K562 (cell line): ENCODE results near the gene TMEM100. TPM values are rescaled to one million over a fixed set of nuclear protein-coding genes. Genes with fewer than 3 reads are reported as not detected.

Experiments
- ATAC-seq: fragments of 200-7000 bp; cut with Tn5 transposase; 3 replicates; pipeline ENCODE4 v1.9.1; 2020; ENCODE audit warnings: moderate library complexity
- BruUV-seq: library from RNA; stranded (reverse); fragments of 400-500 nt; replicated peaks from 2 replicates; lab custom pipeline; 2021; lab: Mats Ljungman, UMichigan
- CTCF ChIA-PET: fragments of 300-600 bp; formaldehyde crosslinking; extraction: SDS; loops from one replicate; lab custom pipeline; 2021; ENCODE audit warnings: low intra/inter-chr PET ratio; lab: Yijun Ruan, JAX
- POLR2A ChIA-PET: fragments of 300-600, 350-650 bp; sonication (Branson Sonifier 250); formaldehyde crosslinking; extraction: SDS; loops from one replicate; lab custom pipeline; 2021; ENCODE audit warnings: antibody characterized with exemption, inconsistent platforms; lab: Yijun Ruan, JAX
- DNase-seq, 4 experiments: peaks; one replicate each; pipeline versions ENCODE4 v3.0.0 to v3.0.0-alpha.2; 2011 to 2018; ENCODE audit warnings: low spot score in 3 of 4, mixed read lengths in 3 of 4; ENCODE audit errors: extremely low read depth in 1 of 4
- FAIRE-seq: peaks from 2 replicates; lab custom pipeline; 2011; peaks lifted over from hg19 to GRCh38; lab: Jason Lieb, UNC
- H2AFZ ChIP-seq: 2 replicates; pipeline ENCODE4 v1.6.0; 2011; ENCODE audit warnings: low read depth, low read length, control low read depth, inconsistent platforms
- H3K27ac ChIP-seq: fragments of 200-600 bp; 3 replicates; pipeline ENCODE4 v1.8.0; 2011; ENCODE audit warnings: low read depth, mild to moderate bottlenecking, control low read depth, inconsistent platforms, low read length, moderate library complexity, mixed read lengths; ENCODE audit errors: extremely low read depth
- H3K27me3 ChIP-seq, 2 experiments: fragments of 300-600 bp in 1 of 2; 2 replicates in 1 of 2; 3 replicates in 1 of 2; pipeline versions ENCODE4 v1.6.0 to v1.8.0; 2011; ENCODE audit warnings: inconsistent platforms in 2 of 2, low read length in 2 of 2, mild to moderate bottlenecking in 1 of 2, mixed read lengths in 1 of 2, moderate library complexity in 1 of 2; ENCODE audit not compliant: control insufficient read depth in 2 of 2, insufficient read depth in 2 of 2
- H3K36me3 ChIP-seq: fragments of 300-600 bp; 3 replicates; pipeline ENCODE4 v1.8.0; 2011; ENCODE audit warnings: mild to moderate bottlenecking, low read length, inconsistent platforms; ENCODE audit not compliant: control insufficient read depth, insufficient read depth
- H3K4me1 ChIP-seq, 2 experiments: fragments of 200-600 bp in 1 of 2; replicated peaks in 1 of 2; 2 replicates in 1 of 2; 3 replicates in 1 of 2; pipeline versions ENCODE4 v1.5.1 to v1.8.0; 2011; ENCODE audit warnings: inconsistent platforms in 2 of 2, low read length in 2 of 2, mild to moderate bottlenecking in 1 of 2, mixed read lengths in 1 of 2, moderate library complexity in 1 of 2; ENCODE audit not compliant: control insufficient read depth in 2 of 2, insufficient read depth in 2 of 2
- H3K4me2 ChIP-seq: 2 replicates; pipeline ENCODE4 v1.6.1; 2011; ENCODE audit warnings: low read length, control low read depth, inconsistent platforms, mixed read lengths; ENCODE audit not compliant: insufficient read depth
- H3K4me3 ChIP-seq: fragments of 200-600 bp; sonication (generic), shearing (Covaris generic); 2 replicates; pipeline ENCODE4 v1.5.1; 2016; ENCODE audit warnings: control low read depth, inconsistent platforms
- H3K79me2 ChIP-seq: fragments of 200-600 bp; 3 replicates; pipeline ENCODE4 v1.8.0; 2011; ENCODE audit warnings: low read length, inconsistent platforms; ENCODE audit not compliant: control insufficient read depth, insufficient read depth
- H3K9ac ChIP-seq, 2 experiments: 2 replicates each; pipeline versions ENCODE4 v1.6.0 to v1.6.1; 2011; ENCODE audit warnings: low read depth in 2 of 2, low read length in 2 of 2, control low read depth in 1 of 2, inconsistent platforms in 1 of 2, mild to moderate bottlenecking in 1 of 2, mixed read lengths in 1 of 2; ENCODE audit not compliant: insufficient read depth in 1 of 2
- H3K9me1 ChIP-seq: one replicate; pipeline ENCODE4 v1.6.0; 2011; ENCODE audit warnings: inconsistent platforms, mild to moderate bottlenecking, low read length, moderate library complexity; ENCODE audit not compliant: control insufficient read depth, insufficient read depth
- H3K9me3 ChIP-seq: replicated peaks from 2 replicates; pipeline ENCODE4 v1.5.1; 2011; ENCODE audit warnings: low read depth, low read length, inconsistent platforms; ENCODE audit not compliant: control insufficient read depth, insufficient read depth
- H4K20me1 ChIP-seq: replicated peaks from 2 replicates; pipeline ENCODE4 v1.6.1; 2011; ENCODE audit warnings: low read length, inconsistent platforms, mixed read lengths; ENCODE audit not compliant: control insufficient read depth, insufficient read depth
- BRF1 ChIP-seq: IDR thresholded peaks from 3 replicates; pipeline ENCODE4 v1.6.1; 2011; ENCODE audit warnings: borderline replicate concordance, mild to moderate bottlenecking; ENCODE audit not compliant: insufficient read length; ENCODE audit errors: extremely low read depth
- FOXK1 ChIP-seq: sonication (generic); formaldehyde crosslinking; IDR thresholded peaks from 2 replicates; pipeline ENCODE4 v1.8.0; 2022; ENCODE audit warnings: missing genetic modification reagents, mild to moderate bottlenecking, borderline replicate concordance
- MED1 ChIP-seq: sonication (generic); formaldehyde crosslinking; IDR thresholded peaks from 2 replicates; pipeline ENCODE4 v1.8.1; 2023; ENCODE audit warnings: missing genetic modification reagents, borderline replicate concordance
- MYBL2 ChIP-seq, 2 experiments: fragments of 450-650 bp in 1 of 2; sonication (generic) in 1 of 2; formaldehyde crosslinking in 1 of 2; IDR thresholded peaks; 2 replicates each; pipeline versions ENCODE4 v1.6.1 to v1.8.1; 2017 to 2022; ENCODE audit warnings: borderline replicate concordance in 1 of 2, inconsistent platforms in 1 of 2, low read depth in 1 of 2, mild to moderate bottlenecking in 1 of 2, missing genetic modification reagents in 1 of 2, moderate library complexity in 1 of 2
- NBN ChIP-seq: fragments of 450-650 bp; IDR thresholded peaks from 2 replicates; pipeline ENCODE4 v1.6.1; 2016; ENCODE audit warnings: low read depth, mild to moderate bottlenecking
- RHOXF2B ChIP-seq: fragments of 250-450 bp; sonication (Bioruptor Pico); conservative IDR thresholded peaks from 2 replicates; pipeline ENCODE4 v1.5.1; 2021
- ZFP30 ChIP-seq: fragments of 250-450 bp; sonication (Bioruptor Pico); IDR thresholded peaks from 2 replicates; pipeline ENCODE4 v1.8.0; 2022; ENCODE audit warnings: moderate library complexity, mild to moderate bottlenecking, inconsistent platforms, borderline replicate concordance
- ZNF212 ChIP-seq: fragments of 450-650 bp; formaldehyde crosslinking; IDR thresholded peaks from 2 replicates; pipeline ENCODE4 v1.4.0; 2020; ENCODE audit warnings: mild to moderate bottlenecking
- ZNF311 ChIP-seq: fragments of 250-450 bp; sonication (Bioruptor Pico); IDR thresholded peaks from 2 replicates; pipeline ENCODE4 v1.4.0; 2020; ENCODE audit warnings: mild to moderate bottlenecking, moderate library complexity
- ZNF395 ChIP-seq: fragments of 200-800 bp; sonication (Bioruptor generic); IDR thresholded peaks from 2 replicates; pipeline ENCODE4 v1.6.1; 2017; ENCODE audit warnings: missing genetic modification characterization, missing compliant biosample characterization
- ZNF507 ChIP-seq: conservative IDR thresholded peaks from 2 replicates; pipeline ENCODE4 v1.6.1; 2017; ENCODE audit warnings: missing genetic modification characterization, missing compliant biosample characterization
- WGBS: fragments of 100-300 bp; shearing (Covaris generic); methylation state at CpG from one replicate; pipeline ENCODE4 v1.1.6; 2016; ENCODE audit warnings: low coverage, mixed read lengths; ENCODE audit not compliant: insufficient coverage; ENCODE audit errors: missing lambda C conversion rate; 5-methylcytosine and 5-hydroxymethylcytosine counted together
- in situ Hi-C: fragments of 300-500 bp; cut with MboI; formaldehyde crosslinking; loops from 4 replicates; pipeline ENCODE4 v1.15.0; 2018; ENCODE audit warnings: inconsistent platforms, mixed read lengths
- intact Hi-C: fragments of 100-400 bp; cut with micrococcal nuclease; formaldehyde crosslinking; loops from 2 replicates; pipeline ENCODE4 v1.14.2; 2022
- polyA plus RNA-seq, 8 experiments: library from polyadenylated mRNA; depleted of rRNA in 4 of 8; stranded (reverse) in 5 of 8; unstranded in 3 of 8; fragments of >200 nt; fragmentation: Nextera tagmentation in 2 of 8; fragmentation: Illumina TruSeq in 1 of 8; extraction: Ambion mirVana in 2 of 8; extraction: Trizol in 1 of 8; gene quantifications; 2 replicates each; pipeline versions ENCODE4 v1.2.1 to v1.2.3, GENCODE V29; 2011 to 2014; ENCODE audit warnings: inconsistent platforms in 1 of 8, missing spikeins in 1 of 8
- total RNA-seq, 7 experiments: library from RNA; depleted of rRNA in 6 of 7; stranded (reverse); fragments of >200 nt in 6 of 7; fragmentation: Illumina TruSeq in 2 of 7; extraction: Trizol in 2 of 7; gene quantifications; 2 replicates each; pipeline versions ENCODE4 v1.2.1 to v1.2.3, GENCODE V29; 2011 to 2021; ENCODE audit warnings: low replicate concordance in 1 of 7
- TF ChIP-seq, protein P1 (sequence below): fragments of 250-450 bp; sonication (Bioruptor Pico); IDR thresholded peaks from 2 replicates; pipeline ENCODE4 v1.5.0; 2021
- TF ChIP-seq, protein P2 (sequence below): IDR thresholded peaks from 2 replicates; pipeline ENCODE4 v1.6.1; 2011; ENCODE audit not compliant: insufficient read length; ENCODE audit errors: extremely low read depth

TMEM100 gene
- total and polyA plus RNA-seq, 9 of the 15 experiments (the other 6 are each of a cell fraction or from before 2014, with no cell fraction given): 0.12 to 0.50 (median 0.19) TPM

DNA sequence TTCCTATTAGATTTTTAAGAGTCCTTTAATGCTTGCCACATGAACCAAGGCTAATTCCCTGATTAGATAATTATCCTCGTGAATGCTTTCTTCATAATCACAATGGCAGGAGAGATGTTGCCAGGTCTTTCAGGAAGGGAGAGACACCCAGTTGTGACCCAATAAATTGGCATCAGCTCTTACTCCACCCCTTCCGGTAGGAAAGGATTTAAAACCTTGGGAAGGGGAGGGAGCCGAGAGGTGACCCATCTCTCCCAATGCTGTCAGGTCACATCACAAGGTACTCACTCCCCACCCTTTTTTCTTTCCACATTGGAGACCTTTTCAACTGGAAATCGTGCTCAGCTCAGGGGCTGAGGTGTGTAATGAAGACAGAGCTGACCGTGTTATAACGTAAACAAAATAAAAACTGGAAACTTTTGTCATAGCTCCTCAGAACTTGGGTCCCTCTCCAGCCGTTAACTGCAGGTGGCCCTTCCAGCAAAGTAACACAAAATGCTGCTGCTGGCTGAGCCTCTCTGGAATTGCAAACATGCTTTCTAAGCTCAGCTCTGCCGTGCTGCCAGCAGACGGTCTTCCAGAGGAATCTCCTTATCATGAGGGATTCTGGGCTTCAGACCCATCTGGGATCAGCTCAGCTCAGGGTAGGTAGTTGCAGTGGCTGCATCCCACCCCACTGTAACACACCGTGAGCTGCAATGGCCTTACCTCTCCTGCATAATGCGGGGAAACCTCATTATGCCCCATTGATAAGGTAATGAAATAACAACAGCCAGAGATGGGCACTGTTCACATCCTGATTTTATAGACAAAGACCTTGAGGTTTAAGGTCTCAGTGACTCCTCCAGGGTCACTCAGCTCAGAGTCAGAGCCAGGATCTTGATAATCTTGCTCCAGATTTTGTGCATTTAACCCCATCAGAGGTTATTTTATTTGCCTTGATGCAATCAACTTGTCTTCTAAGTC lies 15.6 kb downstream of the TMEM100 start:
- POLR2A ChIA-PET: interaction anchor here (0.6 to 1.5 kb wide), 3 partner anchors 11 to 32 kb away, joined by 3 to 5 read pairs (median 4); no protein-coding TSS in a partner anchor
- H3K27me3 ChIP-seq: no peaks in the 10 kb centered on the region
- in situ Hi-C loops (no loop called here), intact Hi-C loops (no loop called here)
- FAIRE-seq (no peak), DNase-seq (no peak), ATAC-seq (no peak)
- H2AFZ ChIP-seq: peak overlapping the region; percentile 25
- WGBS: 11% methylated on average over 11 of the region's 11 CpGs
- BruUV-seq: no TSS peak
- no peaks in the 10 kb centered on the region for H4K20me1 ChIP-seq
- H3K9ac ChIP-seq: no peak overlapping the region; a peak in 1 of 4 replicates
- H3K9me3 ChIP-seq: no peaks in the 10 kb centered on the region
- no peaks in the 10 kb centered on the region; a peak in 1 of 5 replicates for H3K4me1 ChIP-seq
- H3K9me1 ChIP-seq: no peaks in the 10 kb centered on the region
- H3K36me3 ChIP-seq: no peaks in the 10 kb centered on the region
- no peak overlapping the region for H3K27ac ChIP-seq
- H3K4me3 ChIP-seq: no peak overlapping the region
- H3K4me2 ChIP-seq: no peak overlapping the region
- H3K79me2 ChIP-seq: no peaks in the 10 kb centered on the region
- CTCF ChIA-PET: no interaction called here
- no peak for TF ChIP-seq MED1 (CRISPR knock-in tag)
- TF ChIP-seq, protein P1, sequence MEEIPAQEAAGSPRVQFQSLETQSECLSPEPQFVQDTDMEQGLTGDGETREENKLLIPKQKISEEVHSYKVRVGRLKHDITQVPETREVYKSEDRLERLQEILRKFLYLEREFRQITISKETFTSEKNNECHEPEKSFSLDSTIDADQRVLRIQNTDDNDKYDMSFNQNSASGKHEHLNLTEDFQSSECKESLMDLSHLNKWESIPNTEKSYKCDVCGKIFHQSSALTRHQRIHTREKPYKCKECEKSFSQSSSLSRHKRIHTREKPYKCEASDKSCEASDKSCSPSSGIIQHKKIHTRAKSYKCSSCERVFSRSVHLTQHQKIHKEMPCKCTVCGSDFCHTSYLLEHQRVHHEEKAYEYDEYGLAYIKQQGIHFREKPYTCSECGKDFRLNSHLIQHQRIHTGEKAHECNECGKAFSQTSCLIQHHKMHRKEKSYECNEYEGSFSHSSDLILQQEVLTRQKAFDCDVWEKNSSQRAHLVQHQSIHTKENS (CRISPR knock-in tag): no peak
- no peak for TF ChIP-seq ZNF395
- TF ChIP-seq BRF1: no peak
- no peak for TF ChIP-seq MYBL2 (IDR thresholded peaks at IDR 0.05; ENCODE audit: low read depth)
- TF ChIP-seq MYBL2 (CRISPR knock-in tag; IDR thresholded peaks at IDR 0.05; ENCODE audit: borderline replicate concordance): no peak
- TF ChIP-seq ZNF212: no peak
- TF ChIP-seq FOXK1: no peak
- TF ChIP-seq RHOXF2B (CRISPR knock-in tag): no peak
- no peak for TF ChIP-seq ZNF311 (CRISPR knock-in tag)
- no peak for TF ChIP-seq NBN
- TF ChIP-seq ZNF507 (tag): no peak
- TF ChIP-seq, protein P2, sequence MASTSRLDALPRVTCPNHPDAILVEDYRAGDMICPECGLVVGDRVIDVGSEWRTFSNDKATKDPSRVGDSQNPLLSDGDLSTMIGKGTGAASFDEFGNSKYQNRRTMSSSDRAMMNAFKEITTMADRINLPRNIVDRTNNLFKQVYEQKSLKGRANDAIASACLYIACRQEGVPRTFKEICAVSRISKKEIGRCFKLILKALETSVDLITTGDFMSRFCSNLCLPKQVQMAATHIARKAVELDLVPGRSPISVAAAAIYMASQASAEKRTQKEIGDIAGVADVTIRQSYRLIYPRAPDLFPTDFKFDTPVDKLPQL: no peak
- TF ChIP-seq ZFP30 (CRISPR knock-in tag): no peak
